Right hindlimb (tissue), 1 donor: ENCODE measurements around the gene NRXN3.
"Not testable (repeated sequence)": the region's sequence is repeated elsewhere in the genome, so short reads cannot be mapped to it uniquely, and the experiment has no call there.

ENCODE experiments used
- DNase-seq: peaks from one replicate; pipeline ENCODE4 v3.0.0-alpha.2; 2018

The NRXN3 gene

DNA sequence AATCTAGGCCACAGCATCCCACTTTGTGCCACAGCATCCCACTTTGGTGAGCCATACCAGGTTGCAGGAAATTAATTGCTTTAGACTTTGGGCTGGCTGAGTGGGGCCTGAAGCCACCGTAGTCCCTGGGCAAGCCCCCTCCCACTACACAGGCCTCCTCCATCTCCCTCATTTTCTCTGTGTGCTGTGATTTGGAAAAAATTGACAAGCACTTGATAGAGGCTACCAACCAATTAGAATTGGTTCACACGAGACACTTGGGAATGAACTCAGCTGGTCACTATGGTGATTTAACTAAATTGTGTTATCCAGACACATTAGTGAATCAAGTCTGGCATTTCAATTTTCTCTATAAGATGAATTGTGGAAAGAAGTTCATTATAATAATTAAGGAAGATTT is 1560.0 kb downstream of the NRXN3 start:
- no peak for DNase-seq

- no peak for DNase-seq
Measured at GRCh38 chr14:79730953-79731352, 1560.8 kb downstream of the NRXN3 start.

- no peak for DNase-seq
Measured at GRCh38 chr14:79732911-79733655, 1562.9 kb downstream of the NRXN3 start.

DNA sequence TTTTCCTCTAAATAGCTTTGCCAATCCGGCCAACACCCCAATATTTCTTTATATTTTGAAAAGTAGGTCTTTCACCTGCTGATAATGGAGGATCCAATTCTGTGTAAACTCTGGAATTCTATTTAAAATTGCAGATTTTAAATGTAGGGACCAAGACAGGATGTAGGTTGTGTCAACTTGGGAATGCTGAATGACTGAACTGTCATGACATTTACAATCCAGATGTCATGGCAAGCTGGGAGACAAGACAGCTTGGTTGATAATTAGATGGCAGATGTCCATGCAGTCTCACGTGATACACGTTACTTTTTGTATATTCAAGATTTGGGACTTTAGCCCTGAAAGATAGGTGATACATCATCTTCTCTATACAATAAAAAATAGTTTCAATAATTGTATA is 1564.0 kb downstream of the NRXN3 start:
- no peak for DNase-seq

DNA sequence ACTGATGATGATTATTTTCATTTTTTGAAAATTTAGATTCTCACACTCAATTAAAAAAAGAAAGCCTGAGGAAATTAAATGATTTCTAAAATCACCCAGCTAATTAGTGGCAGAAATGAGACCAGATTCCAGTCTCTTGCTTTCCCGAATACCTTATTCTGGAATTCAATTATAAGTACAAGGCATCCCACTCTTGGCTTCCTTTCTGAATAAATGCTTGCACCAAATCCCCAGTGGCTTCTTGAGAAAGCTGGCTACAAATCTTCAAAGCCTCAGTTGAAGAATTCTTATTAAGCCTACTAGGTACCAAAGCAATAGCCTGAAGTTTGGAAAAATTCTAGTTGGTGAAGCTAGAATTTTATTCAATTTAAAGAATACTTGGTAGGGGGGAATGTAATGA is 1564.5 kb downstream of the NRXN3 start:
- DNase-seq, result no peak

- DNase-seq, result no peak
Measured at GRCh38 chr14:79735121-79735520, 1564.9 kb downstream of the NRXN3 start.

DNA sequence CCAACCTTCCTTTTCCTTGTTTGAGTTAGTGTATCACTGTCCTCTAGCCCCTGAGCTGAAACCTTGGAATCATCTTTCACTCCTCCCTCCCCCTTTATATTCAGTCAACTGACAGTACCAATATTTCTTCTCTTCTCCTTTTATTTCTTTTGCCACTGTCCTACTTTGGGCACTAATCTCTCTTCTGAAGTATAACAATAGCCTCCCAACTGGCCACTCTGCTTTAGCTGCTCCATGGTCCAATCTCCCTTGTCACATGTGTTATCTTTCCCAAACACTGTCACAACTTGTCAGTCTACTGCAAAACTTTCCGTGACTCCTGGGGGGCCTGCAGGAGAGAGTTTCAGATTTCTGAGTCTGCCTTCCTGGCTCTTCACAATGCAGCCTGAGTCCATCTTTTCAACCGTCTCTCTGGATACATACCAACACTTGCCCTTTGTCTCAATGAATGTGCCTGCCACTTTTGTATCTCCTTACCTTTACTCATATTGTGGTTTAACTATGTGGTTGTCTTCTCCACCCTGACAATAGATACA is 1570.0 kb downstream of the NRXN3 start:
- DNase-seq, result no peak

DNA sequence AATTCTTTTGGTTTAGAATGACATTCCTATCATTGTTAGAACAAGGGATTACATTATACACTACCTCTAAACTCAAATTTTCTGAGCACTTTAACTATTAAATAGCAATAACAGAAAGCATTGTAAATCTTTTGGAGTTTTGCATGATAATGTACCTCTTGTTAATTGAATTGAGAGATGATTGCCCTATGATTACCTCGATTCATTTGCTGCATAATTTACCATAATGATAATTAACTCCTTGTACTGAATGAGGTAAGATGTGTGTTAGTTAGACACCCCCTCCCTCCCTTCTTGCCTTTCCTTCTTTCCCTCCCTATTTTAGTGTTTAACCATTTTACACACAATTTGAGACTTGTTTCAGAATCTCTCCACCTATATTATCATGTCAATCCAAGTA is 1572.0 kb downstream of the NRXN3 start:
- DNase-seq, result no peak

DNA sequence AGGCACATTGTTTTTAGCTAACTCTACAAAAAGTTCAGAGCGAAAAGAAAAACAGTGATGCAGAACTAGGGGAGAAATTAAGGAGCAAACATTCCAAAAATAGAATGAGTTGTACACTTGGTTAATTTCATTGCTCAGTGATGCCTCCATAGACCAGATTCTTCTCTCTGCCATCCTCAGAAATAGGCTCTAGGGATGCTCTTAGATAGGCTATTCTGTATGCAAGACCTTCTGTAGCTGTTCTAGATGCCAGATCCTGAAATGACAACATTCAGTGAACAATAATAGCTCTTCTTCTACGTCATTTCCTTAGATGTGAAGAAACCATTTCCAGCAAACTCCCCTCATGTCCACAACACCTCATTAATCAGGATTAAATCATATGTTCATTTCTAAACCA is 1574.9 kb downstream of the NRXN3 start:
- DNase-seq, result no peak

DNA sequence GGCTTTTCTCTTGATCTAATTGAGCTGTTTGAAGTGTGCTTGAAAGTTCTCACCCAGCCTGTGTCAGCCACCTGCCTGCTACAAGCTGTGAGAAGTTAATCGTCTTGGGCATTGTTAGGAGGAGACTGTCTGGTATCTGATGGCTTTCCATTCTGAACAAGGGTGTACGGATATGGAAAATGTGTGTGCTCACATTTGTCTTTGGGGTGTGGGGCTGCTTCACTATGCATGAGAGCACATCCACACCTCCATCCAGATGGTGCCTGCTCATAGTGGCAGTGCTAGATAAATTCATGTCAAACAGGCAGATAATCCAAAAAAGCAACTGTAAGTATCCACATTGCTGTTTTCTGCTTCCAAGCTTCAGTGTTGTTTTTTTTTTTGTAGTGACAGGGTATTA is 1578.9 kb downstream of the NRXN3 start:
- no peak for DNase-seq

GRCh38 chr14:79758985-79759384 is 1588.8 kb downstream of the NRXN3 start:
- DNase-seq, result no peak

GRCh38 chr14:79764323-79764722 is 1594.2 kb downstream of the NRXN3 start:
- DNase-seq, result no peak

DNA sequence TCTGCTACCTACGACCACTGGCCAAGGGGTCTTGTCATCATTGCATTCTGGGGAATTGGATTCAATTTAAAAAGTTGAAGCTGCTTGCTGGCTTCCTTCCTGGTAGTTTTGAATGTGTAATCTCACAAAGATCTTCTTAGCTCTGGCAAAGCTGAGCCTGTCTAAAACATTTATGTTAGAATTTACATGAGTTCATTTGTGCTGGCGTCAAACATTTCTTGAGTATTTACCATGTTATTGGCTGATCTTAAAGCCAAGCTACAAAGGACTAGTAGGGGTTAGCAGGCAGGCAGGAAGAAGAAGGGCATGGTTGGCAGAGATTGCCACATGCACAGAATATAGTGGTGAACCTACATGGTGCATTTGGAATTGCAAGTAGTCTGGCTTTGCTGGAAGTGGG is 1596.3 kb downstream of the NRXN3 start:
- no peak for DNase-seq

DNA sequence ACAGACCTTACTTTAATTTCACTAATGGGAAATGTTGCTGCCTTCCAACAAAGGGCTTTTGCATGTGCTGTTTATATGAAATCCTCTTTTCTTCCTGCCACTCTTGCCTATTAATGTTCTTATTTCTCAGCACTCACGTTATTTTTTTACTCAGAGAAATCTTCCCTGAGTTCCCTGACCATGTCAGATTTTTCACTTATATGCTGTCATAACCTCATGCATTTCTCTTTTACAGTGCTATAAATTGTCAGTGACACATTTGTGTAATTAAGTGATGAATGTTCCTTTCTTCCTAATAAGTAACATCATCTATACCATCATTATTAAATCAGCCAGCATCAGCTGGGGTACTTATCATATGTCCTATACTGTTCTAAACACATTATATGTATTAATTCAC is 1597.1 kb downstream of the NRXN3 start:
- no peak for DNase-seq

DNA sequence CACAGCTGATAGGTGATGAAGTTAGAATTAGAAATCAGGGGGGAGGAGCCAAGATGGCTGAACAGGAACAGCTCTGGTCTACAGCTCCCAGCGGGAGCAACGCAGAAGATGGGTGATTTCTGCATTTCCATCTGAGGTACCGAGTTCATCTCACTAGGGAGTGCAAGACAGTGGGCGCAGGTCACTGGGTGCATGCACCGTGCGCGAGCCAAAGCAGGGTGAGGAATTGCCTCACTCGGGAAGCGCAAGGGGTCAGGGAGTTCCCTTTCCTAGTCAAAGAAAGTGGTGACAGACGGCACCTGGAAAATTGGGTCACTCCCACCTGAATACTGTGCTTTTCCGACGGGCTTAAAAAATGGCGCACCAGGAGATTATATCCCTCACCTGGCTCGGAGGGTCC is 1597.5 kb downstream of the NRXN3 start:
- not testable (repeated sequence) for DNase-seq

GRCh38 chr14:79781882-79782281 is 1611.7 kb downstream of the NRXN3 start:
- DNase-seq, result no peak

DNA sequence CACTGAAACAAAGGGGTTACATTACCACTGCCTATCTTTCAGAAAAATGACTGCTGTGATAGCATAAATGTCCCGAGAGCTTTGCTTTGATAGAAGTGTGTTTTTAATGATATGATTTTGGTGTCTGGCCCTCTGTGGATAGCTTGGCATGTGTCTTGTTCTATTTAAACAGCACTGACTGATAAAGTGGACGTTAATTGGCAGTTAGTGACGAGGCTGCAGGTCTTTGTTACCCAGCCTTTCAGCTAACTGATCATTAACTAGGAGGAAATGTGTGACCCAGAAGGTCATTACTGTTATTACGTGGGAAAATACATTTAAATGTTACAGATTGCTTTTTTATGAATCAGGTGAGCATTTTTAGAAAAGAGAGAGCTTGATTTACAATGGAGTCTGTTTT is 1612.9 kb downstream of the NRXN3 start:
- DNase-seq, result no peak

DNA sequence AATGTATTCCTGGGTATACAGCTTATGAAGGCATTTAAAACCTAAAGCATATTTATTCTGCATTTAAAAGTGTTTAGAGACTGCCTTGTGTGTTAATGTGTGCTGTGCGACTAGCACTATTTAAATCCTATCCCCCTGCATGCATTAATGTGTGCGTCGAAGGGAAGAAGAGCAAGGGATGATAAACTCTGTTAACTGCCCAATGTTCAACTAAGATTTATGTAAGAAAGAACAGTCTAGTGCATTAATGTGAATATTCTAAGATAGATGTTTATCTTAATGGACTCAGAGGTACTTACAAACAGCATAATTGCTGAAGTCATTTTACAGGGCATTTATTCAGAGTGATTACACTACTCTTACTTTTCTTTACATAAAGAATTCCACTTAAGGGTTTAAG is 1616.3 kb downstream of the NRXN3 start:
- DNase-seq, result no peak

- DNase-seq, result no peak
Measured at GRCh38 chr14:79788346-79788745, 1618.2 kb downstream of the NRXN3 start.

GRCh38 chr14:79791055-79791732 is 1621.0 kb downstream of the NRXN3 start:
- DNase-seq, result no peak

DNA sequence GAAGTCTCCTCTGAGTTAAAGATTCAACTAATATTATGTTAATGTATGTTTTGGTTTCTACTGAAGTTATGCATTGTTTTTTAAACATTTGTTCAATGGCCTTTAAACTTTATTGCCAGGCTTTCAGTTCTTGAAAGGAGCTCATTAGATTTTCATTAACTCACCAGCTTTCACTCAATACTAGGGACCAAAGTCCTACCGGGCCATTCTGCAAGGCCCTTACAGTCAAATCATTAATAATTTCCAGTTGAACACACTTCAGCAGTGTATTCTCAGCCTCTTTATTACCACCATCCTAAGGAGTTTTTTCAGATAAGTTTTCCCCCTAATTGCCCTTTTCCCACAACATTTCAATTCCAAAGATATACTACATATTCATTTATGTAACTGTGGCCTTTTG is 1631.9 kb downstream of the NRXN3 start:
- no peak for DNase-seq

DNA sequence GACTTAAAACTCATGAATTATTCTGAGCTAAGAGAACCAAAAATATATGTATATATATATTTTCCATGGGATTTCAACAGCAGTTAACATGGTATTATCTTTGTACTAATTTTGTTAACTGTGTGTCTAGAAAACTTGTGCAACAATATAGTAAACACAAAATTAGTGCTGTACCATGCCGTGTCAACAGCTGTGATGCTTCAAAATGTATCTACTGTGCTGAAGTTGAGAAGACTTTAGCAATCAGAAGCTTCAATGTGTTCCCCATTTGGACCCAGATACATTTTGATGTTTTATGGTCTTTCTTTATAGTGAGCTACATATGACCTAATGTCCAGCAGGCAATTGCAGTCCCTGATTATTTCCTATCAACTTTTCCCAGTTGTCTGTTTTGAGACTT is 1635.5 kb downstream of the NRXN3 start:
- DNase-seq, result no peak

GRCh38 chr14:79809849-79810612 is 1639.9 kb downstream of the NRXN3 start:
- no peak for DNase-seq
